Thyroid gland (tissue), 4 donors: ENCODE measurements around the gene DLG1.

Source experiments
- CTCF ChIP-seq, 6 experiments: fragments of 200-600 bp in 3 of 6; fragments of 450-650 bp in 3 of 6; sonication (generic) in 3 of 6; IDR thresholded peaks; one replicate each; pipeline ENCODE4 v1.5.1; 2016 to 2019; ENCODE audit warnings: antibody characterized with exemption in 6 of 6, mild to moderate bottlenecking in 2 of 6, inconsistent platforms in 1 of 6, moderate library complexity in 1 of 6
- POLR2A ChIP-seq, 2 donors: fragments of 450-650 bp; IDR thresholded peaks; one replicate each; pipeline ENCODE4 v1.6.1; 2017; ENCODE audit warnings: antibody characterized with exemption in 2 of 2, mild to moderate bottlenecking in 2 of 2, moderate library complexity in 1 of 2

DNA sequence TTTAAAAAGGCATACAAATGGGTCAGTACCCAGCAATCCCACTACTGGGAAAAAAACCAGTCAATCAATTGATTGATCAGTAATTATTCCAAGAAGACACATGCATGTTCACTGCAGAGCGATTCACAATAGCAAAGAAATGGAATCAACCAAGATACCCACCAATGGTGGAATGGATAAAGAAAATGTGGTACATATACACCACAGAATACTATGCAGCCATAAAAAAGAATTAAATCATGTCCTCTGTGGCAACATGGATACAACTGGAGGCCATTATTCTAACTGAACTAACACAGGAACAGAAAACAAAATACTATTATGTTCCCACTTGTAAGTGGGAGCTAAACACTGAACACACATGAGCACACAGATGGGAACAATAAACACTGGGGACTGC lies 103.1 kb downstream of the DLG1 start:
- TF ChIP-seq CTCF (IDR thresholded peaks at IDR 0.05) = no peak
- no peak for TF ChIP-seq POLR2A (IDR thresholded peaks at IDR 0.05)
